HUES48 (cell line): ENCODE results near the gene GRIK3.

Experiments
- H3K27ac ChIP-seq: one replicate; pipeline ENCODE4 v1.7.0; 2013; ENCODE audit warnings: low read depth, low read length, inconsistent platforms
- H3K27me3 ChIP-seq: 2 replicates; pipeline ENCODE4 v1.6.1; 2013; ENCODE audit warnings: mild to moderate bottlenecking, low read length; ENCODE audit not compliant: control insufficient read depth, insufficient read depth
- H3K36me3 ChIP-seq: 2 replicates; pipeline ENCODE4 v1.6.1; 2013; ENCODE audit warnings: low read length; ENCODE audit not compliant: control insufficient read depth, insufficient read depth
- H3K4me1 ChIP-seq: 2 replicates; pipeline ENCODE4 v1.6.1; 2013; ENCODE audit warnings: mild to moderate bottlenecking, low read length; ENCODE audit not compliant: control insufficient read depth, insufficient read depth
- H3K4me3 ChIP-seq: 2 replicates; pipeline ENCODE4 v1.5.1; 2013; ENCODE audit warnings: mild to moderate bottlenecking, low read depth, low read length
- H3K9ac ChIP-seq: 2 replicates; pipeline ENCODE4 v1.6.1; 2013; ENCODE audit warnings: mild to moderate bottlenecking, low read depth, low read length, moderate library complexity
- H3K9me3 ChIP-seq: 2 replicates; pipeline ENCODE4 v1.6.1; 2013; ENCODE audit warnings: low read length; ENCODE audit not compliant: control insufficient read depth, insufficient read depth

GRIK3 gene

DNA sequence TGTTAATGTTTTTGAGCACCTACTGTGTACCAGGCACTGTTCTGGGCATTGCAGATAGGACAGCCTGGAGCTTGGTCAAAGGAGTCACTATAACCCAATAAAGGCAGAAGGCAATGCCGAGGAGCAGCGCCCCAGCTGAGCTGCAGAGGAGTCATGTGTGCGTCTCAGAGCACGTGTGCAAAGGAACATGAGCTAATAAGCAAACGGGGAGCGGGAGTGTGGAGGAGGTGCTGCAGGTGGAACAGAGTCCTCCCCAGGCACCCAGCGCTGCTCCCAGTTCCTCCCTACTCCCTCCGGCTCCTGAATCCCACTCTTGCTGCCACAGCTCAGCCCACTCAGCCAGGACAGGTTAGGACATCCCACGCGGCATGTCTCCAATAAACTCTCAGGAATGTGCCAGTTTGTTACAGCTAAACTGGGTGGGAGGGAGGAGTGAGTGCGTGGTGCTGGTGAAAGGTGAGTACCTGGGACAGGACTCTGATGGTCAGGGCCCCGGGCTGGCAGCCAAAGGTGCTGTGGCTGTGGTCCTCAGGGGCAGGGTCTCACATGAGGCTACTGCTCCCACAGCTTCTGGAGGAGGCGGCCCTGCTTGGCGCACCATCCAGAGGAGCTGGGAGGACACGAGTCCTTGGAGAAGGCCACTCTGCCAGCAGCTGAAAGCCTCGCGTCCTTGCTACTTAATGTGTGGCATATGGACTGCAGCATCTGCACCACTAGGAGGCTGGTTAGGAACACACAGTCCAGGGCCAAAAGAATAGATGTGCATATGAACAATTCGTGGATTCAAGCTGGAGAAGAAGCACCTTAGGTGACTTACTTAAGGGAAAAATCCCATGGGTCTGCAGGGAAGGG lies 52.3 kb downstream of the GRIK3 start:
- H3K27me3 ChIP-seq: no peaks in the 10 kb centered on the region
- no peak overlapping the region for H3K9ac ChIP-seq
- no peak overlapping the region for H3K4me3 ChIP-seq
- no peaks in the 10 kb centered on the region for H3K4me1 ChIP-seq
- no peaks in the 10 kb centered on the region for H3K9me3 ChIP-seq
- H3K36me3 ChIP-seq: no peaks in the 10 kb centered on the region
- H3K27ac ChIP-seq: no peak overlapping the region

DNA sequence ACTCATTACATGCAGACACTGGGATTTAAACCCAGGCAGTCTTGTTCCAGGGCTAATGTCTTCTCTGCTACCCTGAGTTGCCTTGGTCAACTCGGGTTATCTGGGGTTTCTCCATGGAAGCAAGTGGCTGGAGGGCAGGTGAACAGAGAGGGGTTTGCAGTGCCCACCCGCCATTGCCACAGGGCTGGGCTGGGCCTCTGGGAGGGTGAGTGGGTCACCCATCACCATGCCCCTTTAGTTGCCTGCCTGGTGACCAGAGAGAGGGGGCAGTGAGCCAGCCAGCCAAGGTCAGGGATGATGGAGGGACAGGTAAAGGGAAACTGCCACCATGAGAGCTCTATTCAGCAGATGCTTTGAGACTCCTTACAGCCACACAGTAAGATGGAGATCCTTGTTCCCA lies 53.2 kb downstream of the GRIK3 start:
- H3K36me3 ChIP-seq: no peaks in the 10 kb centered on the region
- no peaks in the 10 kb centered on the region for H3K4me1 ChIP-seq
- H3K9ac ChIP-seq: no peak overlapping the region
- no peaks in the 10 kb centered on the region for H3K9me3 ChIP-seq
- no peaks in the 10 kb centered on the region for H3K27me3 ChIP-seq
- no peak overlapping the region for H3K4me3 ChIP-seq
- H3K27ac ChIP-seq: no peak overlapping the region

DNA sequence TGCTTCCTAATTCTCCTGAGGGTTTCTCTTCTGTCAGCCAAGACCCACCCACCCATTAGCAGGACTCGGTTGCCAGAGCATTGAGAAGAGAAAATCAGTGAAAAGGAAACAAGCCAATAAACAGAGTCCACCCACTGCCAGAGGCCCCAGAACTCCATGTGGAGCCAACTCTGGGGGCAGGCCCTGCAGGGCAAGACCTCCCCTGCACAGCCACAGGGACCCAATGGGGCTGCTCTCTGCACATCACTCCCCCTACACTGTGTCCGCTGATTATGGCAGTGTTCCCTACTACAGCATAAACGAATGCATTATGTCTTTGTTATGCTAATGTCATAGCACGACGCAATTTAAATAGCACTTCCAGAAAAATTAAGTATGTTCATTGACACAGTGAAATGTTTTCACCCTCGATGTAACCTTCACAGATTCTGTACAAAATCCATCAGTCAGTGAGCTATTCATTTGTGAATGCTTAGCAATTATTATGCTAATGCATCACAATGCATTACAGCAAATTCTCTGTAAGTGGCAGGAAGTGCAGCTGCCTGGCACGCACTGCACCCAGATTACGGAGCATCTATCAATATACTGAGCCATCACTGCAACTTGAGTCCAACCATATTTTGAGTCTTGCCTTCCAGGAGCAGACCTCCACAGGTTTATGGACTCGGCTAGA lies 56.4 kb downstream of the GRIK3 start:
- Histone ChIP-seq H3K27me3 (no peaks in the 10 kb centered on the region), H3K9me3 (no peaks in the 10 kb centered on the region), H3K4me3 (no peak overlapping the region), H3K36me3 (no peaks in the 10 kb centered on the region), H3K4me1 (no peaks in the 10 kb centered on the region), H3K27ac (no peak overlapping the region), H3K9ac (no peak overlapping the region)

DNA sequence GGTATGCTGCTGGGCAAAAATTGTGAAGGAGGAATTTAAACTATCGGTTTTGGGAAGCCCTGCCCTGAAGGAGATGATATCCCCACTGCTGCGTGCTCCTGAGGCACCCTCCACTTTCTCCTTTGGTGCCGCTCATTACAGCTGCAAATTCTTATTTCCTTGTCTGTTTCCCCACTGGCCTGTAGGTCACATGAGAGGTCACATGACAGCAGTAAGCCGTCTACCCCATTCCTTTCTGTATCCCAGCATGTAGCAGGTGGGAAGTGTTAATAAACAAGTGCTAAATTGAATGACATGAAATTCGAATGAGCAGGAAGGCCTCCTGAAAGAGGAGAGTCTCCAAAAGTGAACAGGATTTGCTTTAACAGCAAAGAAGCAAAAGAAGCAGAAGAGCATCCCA lies 58.7 kb downstream of the GRIK3 start:
- Histone ChIP-seq H3K9me3 (no peaks in the 10 kb centered on the region), H3K4me1 (no peaks in the 10 kb centered on the region), H3K4me3 (no peak overlapping the region), H3K27me3 (no peaks in the 10 kb centered on the region), H3K27ac (no peak overlapping the region), H3K36me3 (no peaks in the 10 kb centered on the region), H3K9ac (no peak overlapping the region)

DNA sequence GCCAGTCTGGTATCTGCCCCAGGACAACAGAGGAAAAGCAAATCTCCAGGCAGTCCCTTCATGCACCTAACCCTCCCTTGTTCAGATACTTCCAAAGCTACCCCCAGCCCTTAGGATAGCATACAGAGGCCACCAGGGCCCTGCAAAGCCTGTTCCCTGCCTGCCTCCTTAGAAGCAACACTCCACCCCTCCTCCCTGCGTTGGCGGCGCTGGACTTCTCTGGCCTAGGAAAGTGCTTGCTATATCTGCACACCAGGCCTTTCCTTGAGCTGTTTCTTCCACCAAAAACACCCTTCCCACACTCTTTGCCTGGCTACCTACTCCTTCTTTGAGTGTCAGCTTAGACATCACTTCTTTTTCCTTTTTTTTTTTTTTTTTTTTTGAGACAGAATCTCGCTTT lies 61.3 kb downstream of the GRIK3 start:
- no peaks in the 10 kb centered on the region for H3K36me3 ChIP-seq
- no peaks in the 10 kb centered on the region for H3K4me1 ChIP-seq
- no peaks in the 10 kb centered on the region for H3K27me3 ChIP-seq
- H3K9ac ChIP-seq: no peak overlapping the region
- no peaks in the 10 kb centered on the region for H3K9me3 ChIP-seq
- no peak overlapping the region for H3K27ac ChIP-seq
- no peak overlapping the region for H3K4me3 ChIP-seq

DNA sequence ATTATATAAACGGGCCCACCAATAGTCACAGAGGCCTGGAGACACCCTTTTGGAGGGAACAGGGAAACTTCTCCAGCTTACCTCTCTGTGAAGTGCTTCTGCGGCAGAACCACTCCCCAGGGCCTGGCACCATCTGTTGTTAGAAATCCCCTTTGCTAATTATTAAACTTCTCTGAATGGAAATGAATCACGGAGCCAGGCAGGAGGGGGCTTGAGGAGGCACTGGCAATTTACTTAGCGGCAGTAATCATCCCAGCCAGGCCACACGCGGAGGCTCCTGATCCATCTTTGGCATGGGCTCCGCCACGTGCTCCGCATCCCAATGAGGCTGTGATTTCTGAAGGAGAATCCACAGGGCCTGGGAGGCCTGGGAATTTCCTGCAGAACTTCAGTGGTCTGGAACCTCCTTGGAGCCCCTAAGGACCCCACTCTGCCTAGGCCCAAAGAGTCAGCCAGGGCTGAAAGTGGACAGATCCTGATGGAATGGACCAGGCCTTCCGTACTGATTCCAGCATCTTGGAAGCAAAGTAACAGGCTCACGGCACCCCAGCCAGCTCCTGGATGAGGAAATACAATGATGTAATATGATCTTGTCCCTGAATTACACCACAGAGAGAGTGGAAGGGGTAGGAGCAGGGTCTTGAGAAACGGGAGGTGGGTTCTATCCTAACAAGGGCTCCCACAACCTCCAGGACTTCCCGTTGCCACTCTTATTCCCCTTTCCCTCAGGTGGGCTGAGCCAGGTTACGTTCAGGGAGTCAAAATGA lies 62.3 kb downstream of the GRIK3 start:
- Histone ChIP-seq H3K27me3 (no peaks in the 10 kb centered on the region), H3K27ac (no peak overlapping the region), H3K9me3 (no peaks in the 10 kb centered on the region), H3K9ac (no peak overlapping the region), H3K4me3 (no peak overlapping the region), H3K4me1 (no peaks in the 10 kb centered on the region), H3K36me3 (no peaks in the 10 kb centered on the region)

DNA sequence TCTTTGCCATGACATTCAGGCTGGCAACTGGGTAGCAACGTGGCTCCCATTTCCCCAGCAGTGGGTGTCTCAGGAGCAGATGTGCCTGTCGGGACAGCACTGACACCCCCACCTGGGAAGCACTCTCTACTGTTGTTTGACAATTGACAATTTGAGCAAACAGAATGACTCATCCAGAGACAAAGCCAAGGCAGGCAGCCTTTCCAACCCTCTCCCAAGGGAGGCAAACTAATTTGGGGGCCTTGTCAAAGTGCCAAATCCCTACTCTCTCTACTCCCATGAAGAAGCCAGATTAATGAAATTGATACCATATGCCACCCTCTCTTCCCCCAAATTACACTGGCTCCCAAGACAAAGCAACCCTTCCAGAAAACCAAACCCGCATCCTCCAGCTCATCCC lies 65.6 kb downstream of the GRIK3 start:
- Histone ChIP-seq H3K27ac (no peak overlapping the region), H3K27me3 (no peaks in the 10 kb centered on the region), H3K4me1 (no peaks in the 10 kb centered on the region), H3K9ac (no peak overlapping the region), H3K4me3 (no peak overlapping the region), H3K9me3 (no peaks in the 10 kb centered on the region), H3K36me3 (no peaks in the 10 kb centered on the region)

DNA sequence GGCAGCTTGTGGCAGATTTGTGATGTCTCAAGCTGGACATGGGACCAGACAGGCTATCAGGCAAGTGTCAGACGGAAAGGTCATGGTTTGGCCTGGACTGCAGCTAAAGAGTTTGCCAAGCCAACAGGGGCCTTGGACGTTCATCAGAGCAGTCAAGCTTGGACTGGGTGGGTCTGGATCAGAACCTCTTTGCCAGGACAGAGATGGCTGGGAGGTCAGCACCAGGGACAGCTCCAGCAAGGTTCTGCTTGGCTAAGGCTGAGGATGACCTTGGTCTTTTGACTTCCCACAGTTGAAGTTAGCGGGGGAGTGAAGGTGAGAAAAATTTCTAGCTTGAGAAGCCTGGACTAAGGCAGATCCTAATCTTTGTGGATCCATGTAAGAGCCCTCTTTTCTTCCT lies 68.1 kb downstream of the GRIK3 start:
- Histone ChIP-seq H3K9me3 (no peaks in the 10 kb centered on the region), H3K27me3 (no peaks in the 10 kb centered on the region), H3K9ac (no peak overlapping the region), H3K4me3 (no peak overlapping the region), H3K4me1 (no peaks in the 10 kb centered on the region), H3K27ac (no peak overlapping the region), H3K36me3 (no peaks in the 10 kb centered on the region)

DNA sequence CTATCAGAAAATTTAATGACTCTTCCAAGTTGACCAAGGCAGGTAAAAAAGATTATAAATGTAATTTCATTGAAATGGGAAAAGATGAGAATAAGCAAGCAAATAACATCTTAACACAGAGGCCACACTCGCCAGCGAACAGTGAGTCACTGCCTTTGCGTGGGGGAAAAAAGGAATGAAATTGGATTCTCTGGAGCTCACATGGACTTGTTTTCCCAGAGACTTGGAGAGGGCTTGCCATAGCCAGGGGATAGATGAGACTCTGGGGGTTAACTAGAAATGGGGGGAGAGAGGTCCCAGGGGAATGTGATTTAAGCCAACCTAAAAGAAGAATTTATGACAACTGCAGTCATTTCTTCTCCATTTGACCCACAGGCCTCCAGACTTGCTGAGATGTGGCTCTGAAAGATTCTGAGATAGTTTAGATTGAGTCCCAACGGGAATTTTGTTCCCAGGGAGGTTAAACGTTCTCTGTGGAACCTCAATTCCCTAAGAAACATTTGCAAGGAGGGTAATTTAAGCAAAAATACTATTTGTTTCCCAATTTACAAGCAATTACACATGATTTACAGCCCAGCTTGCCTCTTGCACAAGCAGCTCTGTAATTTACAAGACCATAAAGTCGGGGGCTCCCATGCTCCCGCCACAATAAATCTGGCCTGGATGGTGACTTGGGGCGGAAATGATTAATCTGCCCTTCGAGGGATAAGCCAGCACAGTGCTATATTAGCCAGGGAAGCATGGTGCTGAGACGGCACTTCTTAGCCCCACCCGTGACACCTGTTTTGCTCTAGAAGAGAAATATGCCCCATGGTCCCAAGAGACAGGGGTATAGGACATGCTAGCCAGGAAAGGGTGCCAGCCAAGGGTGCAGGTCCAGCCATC lies 68.8 kb downstream of the GRIK3 start:
- no peaks in the 10 kb centered on the region for H3K4me1 ChIP-seq
- H3K27me3 ChIP-seq: no peaks in the 10 kb centered on the region
- H3K27ac ChIP-seq: no peak overlapping the region
- no peak overlapping the region for H3K4me3 ChIP-seq
- H3K9me3 ChIP-seq: no peaks in the 10 kb centered on the region
- no peak overlapping the region for H3K9ac ChIP-seq
- no peaks in the 10 kb centered on the region for H3K36me3 ChIP-seq

DNA sequence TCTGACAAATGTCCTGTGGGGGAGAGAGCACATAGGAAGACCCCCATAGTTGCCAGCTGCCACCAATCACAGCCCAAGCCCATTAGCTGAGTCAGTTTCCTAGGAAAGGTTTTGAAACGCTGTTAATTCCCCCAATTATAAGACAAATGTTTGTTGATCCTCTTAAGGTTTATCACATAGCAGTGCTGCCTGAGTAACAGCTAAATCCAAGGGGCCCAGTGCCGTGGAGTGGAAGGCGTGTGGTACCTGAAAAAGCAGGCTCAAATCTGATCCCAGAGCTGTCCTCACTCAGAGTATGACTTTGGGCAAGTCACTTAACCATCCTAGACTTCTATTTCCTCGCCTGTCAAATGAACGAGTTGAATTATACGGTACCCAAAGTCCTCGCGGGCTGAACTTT lies 69.5 kb downstream of the GRIK3 start:
- H3K36me3 ChIP-seq: no peaks in the 10 kb centered on the region
- H3K9ac ChIP-seq: no peak overlapping the region
- no peaks in the 10 kb centered on the region for H3K27me3 ChIP-seq
- no peak overlapping the region for H3K27ac ChIP-seq
- H3K4me3 ChIP-seq: no peak overlapping the region
- no peaks in the 10 kb centered on the region for H3K4me1 ChIP-seq
- H3K9me3 ChIP-seq: no peaks in the 10 kb centered on the region
